ENCODE results near the gene BIRC2. TPM values are rescaled to one million over a fixed set of nuclear protein-coding genes. Genes with fewer than 3 reads are reported as not detected.
"Not testable (repeated sequence)": the region's sequence is repeated elsewhere in the genome, so short reads cannot be mapped to it uniquely, and the experiment has no call there.

The BIRC2 gene
- total RNA-seq, 1 experiment from 2014 or later = 32.0 TPM

DNA sequence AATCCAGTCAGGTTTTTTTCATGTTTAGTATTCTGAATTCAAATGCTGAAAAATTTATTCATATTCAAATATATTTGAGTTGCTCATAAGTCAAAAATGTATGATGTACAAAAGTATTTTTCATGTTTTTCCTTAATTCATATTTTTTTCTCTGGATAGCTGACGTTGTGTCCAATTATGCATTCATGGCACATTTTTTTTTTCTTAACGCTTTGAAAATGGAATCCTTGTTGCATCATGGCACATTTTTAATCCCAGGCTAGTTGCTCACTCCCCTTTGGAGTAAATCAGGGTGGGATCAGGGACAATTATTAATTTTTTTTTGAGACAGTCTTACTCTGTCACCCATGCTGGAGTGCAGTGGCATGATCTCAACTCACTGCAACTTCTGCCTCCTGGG lies 15.7 kb upstream of the BIRC2 start:
- TF ChIP-seq, protein P1, sequence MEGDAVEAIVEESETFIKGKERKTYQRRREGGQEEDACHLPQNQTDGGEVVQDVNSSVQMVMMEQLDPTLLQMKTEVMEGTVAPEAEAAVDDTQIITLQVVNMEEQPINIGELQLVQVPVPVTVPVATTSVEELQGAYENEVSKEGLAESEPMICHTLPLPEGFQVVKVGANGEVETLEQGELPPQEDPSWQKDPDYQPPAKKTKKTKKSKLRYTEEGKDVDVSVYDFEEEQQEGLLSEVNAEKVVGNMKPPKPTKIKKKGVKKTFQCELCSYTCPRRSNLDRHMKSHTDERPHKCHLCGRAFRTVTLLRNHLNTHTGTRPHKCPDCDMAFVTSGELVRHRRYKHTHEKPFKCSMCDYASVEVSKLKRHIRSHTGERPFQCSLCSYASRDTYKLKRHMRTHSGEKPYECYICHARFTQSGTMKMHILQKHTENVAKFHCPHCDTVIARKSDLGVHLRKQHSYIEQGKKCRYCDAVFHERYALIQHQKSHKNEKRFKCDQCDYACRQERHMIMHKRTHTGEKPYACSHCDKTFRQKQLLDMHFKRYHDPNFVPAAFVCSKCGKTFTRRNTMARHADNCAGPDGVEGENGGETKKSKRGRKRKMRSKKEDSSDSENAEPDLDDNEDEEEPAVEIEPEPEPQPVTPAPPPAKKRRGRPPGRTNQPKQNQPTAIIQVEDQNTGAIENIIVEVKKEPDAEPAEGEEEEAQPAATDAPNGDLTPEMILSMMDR (conservative IDR thresholded peaks at IDR 0.05; ENCODE audit: low read depth, low read length) = no peak
- no peak for TF ChIP-seq EZH2 (IDR thresholded peaks at IDR 0.05; ENCODE audit: borderline replicate concordance, low read depth, low read length, poor library complexity, severe bottlenecking)

DNA sequence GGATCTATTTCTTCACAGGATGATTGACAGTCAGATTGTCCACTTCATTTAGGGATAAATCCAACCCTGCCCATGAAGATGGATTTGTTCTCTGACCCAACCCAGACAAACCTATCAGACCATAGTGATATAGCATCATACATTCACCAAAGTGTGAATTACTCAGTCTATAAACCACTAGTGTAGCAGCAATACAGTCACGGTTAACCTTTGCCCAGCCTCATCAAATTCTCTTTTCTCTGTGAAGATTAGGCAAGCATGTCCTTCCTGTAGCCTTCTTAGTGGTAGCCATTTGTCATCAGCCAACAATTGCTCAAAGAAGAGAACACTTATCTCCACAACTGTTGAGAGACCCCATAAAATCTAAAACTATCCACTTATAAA lies 14.4 kb upstream of the BIRC2 start:
- no TSS peak for BruUV-seq (replicated peaks)
- no peak for DNase-seq (ENCODE audit: low spot score)
- ChIA-PET CTCF (interaction anchor here (0.6 to 1.1 kb wide), 2 partner anchors 9 to 12 kb away, joined by 3 to 4 read pairs; no protein-coding TSS in a partner anchor), POLR2A (ENCODE audit: low non-redundant PET) (no interaction called here)
- H3K27ac ChIP-seq (ENCODE audit: low read depth, low read length, poor library complexity, severe bottlenecking) = no peak overlapping the region
- no peaks in the 10 kb centered on the region for H3K36me3 ChIP-seq (ENCODE audit: insufficient read depth, low read length, poor library complexity, severe bottlenecking)
- TF ChIP-seq EZH2 (IDR thresholded peaks at IDR 0.05; ENCODE audit: borderline replicate concordance, low read depth, low read length, poor library complexity, severe bottlenecking) = no peak
- TF ChIP-seq, protein P1 (conservative IDR thresholded peaks at IDR 0.05; ENCODE audit: low read depth, low read length) = no peak
- intact Hi-C loops (cut with micrococcal nuclease; ENCODE audit: unreplicated experiment) = no loop called here
- H3K9me3 ChIP-seq (ENCODE audit: low read depth, low read length, poor library complexity, severe bottlenecking) = no peaks in the 10 kb centered on the region
- H3K4me1 ChIP-seq (ENCODE audit: insufficient read depth, low read length, poor library complexity, severe bottlenecking) = no peaks in the 10 kb centered on the region
- no peaks in the 10 kb centered on the region for H3K27me3 ChIP-seq (replicated peaks; ENCODE audit: insufficient read depth, low read depth, low read length, poor library complexity)
- no peak overlapping the region for H3K4me3 ChIP-seq (ENCODE audit: low read depth, low read length, poor library complexity, severe bottlenecking)

More for the DNA sequence above, 15.7 kb upstream of the BIRC2 start:
- no peaks in the 10 kb centered on the region for H3K4me1 ChIP-seq (ENCODE audit: insufficient read depth, low read length, poor library complexity, severe bottlenecking)
- H3K36me3 ChIP-seq (ENCODE audit: insufficient read depth, low read length, poor library complexity, severe bottlenecking) = no peaks in the 10 kb centered on the region
- H3K4me3 ChIP-seq (ENCODE audit: low read depth, low read length, poor library complexity, severe bottlenecking) = no peak overlapping the region
- no peaks in the 10 kb centered on the region for H3K9me3 ChIP-seq (ENCODE audit: low read depth, low read length, poor library complexity, severe bottlenecking)
- no peaks in the 10 kb centered on the region for H3K27me3 ChIP-seq (replicated peaks; ENCODE audit: insufficient read depth, low read depth, low read length, poor library complexity)
- ChIA-PET CTCF (interaction anchor here (1.1 kb wide), 1 partner anchor 10 kb away, joined by 4 read pairs; no protein-coding TSS in a partner anchor), POLR2A (ENCODE audit: low non-redundant PET) (no interaction called here)
- BruUV-seq (replicated peaks) = no TSS peak
- H3K27ac ChIP-seq (ENCODE audit: low read depth, low read length, poor library complexity, severe bottlenecking) = no peak overlapping the region
- no peak for DNase-seq (ENCODE audit: low spot score)
- intact Hi-C loops (cut with micrococcal nuclease; ENCODE audit: unreplicated experiment) = no loop called here

DNA sequence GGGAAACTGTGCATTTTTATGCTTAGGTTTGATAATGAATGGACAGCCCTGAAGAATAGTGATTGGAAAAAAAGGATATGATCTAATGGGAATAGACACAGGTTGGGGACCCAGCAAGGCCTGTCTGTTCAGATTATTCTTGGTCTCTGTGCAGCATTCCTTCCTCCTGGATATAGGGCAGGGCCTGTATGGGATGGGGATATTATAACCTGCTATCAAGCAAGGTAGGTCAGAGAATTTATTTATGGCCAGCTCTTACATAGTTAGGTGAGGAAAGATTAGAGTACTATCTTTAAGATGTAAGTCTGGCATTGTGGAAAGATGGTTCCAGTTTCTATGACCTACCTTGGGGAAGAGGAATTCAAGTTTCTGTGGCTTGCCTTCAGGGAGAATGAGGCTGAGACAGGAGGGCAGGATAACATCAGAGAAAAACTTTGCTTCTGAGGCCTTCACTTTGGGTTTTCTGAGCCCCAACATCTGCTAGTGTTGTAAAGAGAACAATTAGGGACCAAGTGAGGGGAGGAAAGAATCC lies 8.5 kb upstream of the BIRC2 start:
- intact Hi-C loops (cut with micrococcal nuclease; ENCODE audit: unreplicated experiment) = no loop called here
- no TSS peak for BruUV-seq (replicated peaks)
- no peak for DNase-seq (ENCODE audit: low spot score)
- H3K27me3 ChIP-seq (replicated peaks; ENCODE audit: insufficient read depth, low read depth, low read length, poor library complexity) = no peaks in the 10 kb centered on the region
- no peaks in the 10 kb centered on the region for H3K4me1 ChIP-seq (ENCODE audit: insufficient read depth, low read length, poor library complexity, severe bottlenecking)
- CTCF ChIA-PET = no interaction called here
- H3K36me3 ChIP-seq (ENCODE audit: insufficient read depth, low read length, poor library complexity, severe bottlenecking) = no peaks in the 10 kb centered on the region
- TF ChIP-seq EZH2 (IDR thresholded peaks at IDR 0.05; ENCODE audit: borderline replicate concordance, low read depth, low read length, poor library complexity, severe bottlenecking) = no peak
- TF ChIP-seq, protein P1 (conservative IDR thresholded peaks at IDR 0.05; ENCODE audit: low read depth, low read length) = no peak
- H3K4me3 ChIP-seq (ENCODE audit: low read depth, low read length, poor library complexity, severe bottlenecking) = no peak overlapping the region
- POLR2A ChIA-PET (ENCODE audit: low non-redundant PET) = no interaction called here
- no peaks in the 10 kb centered on the region for H3K9me3 ChIP-seq (ENCODE audit: low read depth, low read length, poor library complexity, severe bottlenecking)
- H3K27ac ChIP-seq (ENCODE audit: low read depth, low read length, poor library complexity, severe bottlenecking) = no peak overlapping the region

DNA sequence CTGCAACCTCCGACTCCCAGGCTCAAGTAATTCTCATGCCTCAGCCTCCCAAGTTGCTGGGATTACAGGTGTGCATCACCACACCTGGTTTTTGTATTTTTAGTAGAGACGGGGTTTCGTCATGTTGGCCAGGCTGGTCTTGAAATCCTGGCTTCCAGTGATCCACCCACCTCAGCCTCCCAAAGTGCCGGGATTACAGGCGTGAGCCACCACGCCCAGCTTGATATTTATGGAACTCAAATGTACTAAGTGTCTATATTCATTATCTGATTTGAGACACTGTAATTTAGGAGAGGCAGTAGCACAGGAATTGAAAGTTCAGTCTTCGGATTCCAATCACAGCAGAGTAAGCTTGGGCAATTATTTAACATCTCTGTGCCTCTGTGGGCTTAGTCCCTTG lies 5.7 kb upstream of the BIRC2 start:
- intact Hi-C loops (cut with micrococcal nuclease; ENCODE audit: unreplicated experiment) = loop anchor here (1.0 to 5.0 kb wide), 3 partner anchors 154 to 326 kb away; no protein-coding TSS in a partner anchor
- not testable (repeated sequence) for H3K27me3 ChIP-seq (replicated peaks; ENCODE audit: insufficient read depth, low read depth, low read length, poor library complexity); DNase-seq (ENCODE audit: low spot score); H3K4me3 ChIP-seq (ENCODE audit: low read depth, low read length, poor library complexity, severe bottlenecking); H3K9me3 ChIP-seq (ENCODE audit: low read depth, low read length, poor library complexity, severe bottlenecking); H3K4me1 ChIP-seq (ENCODE audit: insufficient read depth, low read length, poor library complexity, severe bottlenecking); BruUV-seq (replicated peaks); H3K36me3 ChIP-seq (ENCODE audit: insufficient read depth, low read length, poor library complexity, severe bottlenecking); H3K27ac ChIP-seq (ENCODE audit: low read depth, low read length, poor library complexity, severe bottlenecking)
- ChIA-PET POLR2A (ENCODE audit: low non-redundant PET) (interaction anchor here (0.6 kb wide), 1 partner anchor 282 kb away, joined by 7 read pairs; no protein-coding TSS in a partner anchor), CTCF (interaction anchor here (0.8 to 1.7 kb wide), 7 partner anchors 9 to 325 kb away, joined by 3 to 17 read pairs (median 4); no protein-coding TSS in a partner anchor)
